Measurements from ENCODE around the gene ZNF429. TPM values are rescaled to one million over a fixed set of nuclear protein-coding genes. Genes with fewer than 3 reads are reported as not detected.
"Not testable (repeated sequence)": the region's sequence is repeated elsewhere in the genome, so short reads cannot be mapped to it uniquely, and the experiment has no call there.

Gene ZNF429
- total RNA-seq, 1 donor from 2014 or later: 14.0 TPM

- TF ChIP-seq CTCF (IDR thresholded peaks at IDR 0.05): no peak
- H3K27ac ChIP-seq: no peak overlapping the region
- H3K4me3 ChIP-seq: no peak overlapping the region
- no peaks in the 10 kb centered on the region for H3K36me3 ChIP-seq
- no peaks in the 10 kb centered on the region for H3K27me3 ChIP-seq
- H3K9me3 ChIP-seq: no peaks in the 10 kb centered on the region
- no peaks in the 10 kb centered on the region for H3K4me1 ChIP-seq
- ATAC-seq: no peak
- intact Hi-C loops (cut with DNase I): no loop called here
- no peak for DNase-seq
Measured at GRCh38 chr19:21496876-21497275, 8.5 kb upstream of the ZNF429 start.

GRCh38 chr19:21498651-21499050 lies 6.8 kb upstream of the ZNF429 start:
- Histone ChIP-seq H3K4me3 (no peak overlapping the region), H3K27me3 (no peaks in the 10 kb centered on the region), H3K4me1 (no peaks in the 10 kb centered on the region), H3K36me3 (no peaks in the 10 kb centered on the region), H3K9me3 (no peaks in the 10 kb centered on the region), H3K27ac (no peak overlapping the region)
- no peak for TF ChIP-seq CTCF (IDR thresholded peaks at IDR 0.05)
- DNase-seq: no peak
- intact Hi-C loops (cut with DNase I): no loop called here
- no peak for ATAC-seq

DNA sequence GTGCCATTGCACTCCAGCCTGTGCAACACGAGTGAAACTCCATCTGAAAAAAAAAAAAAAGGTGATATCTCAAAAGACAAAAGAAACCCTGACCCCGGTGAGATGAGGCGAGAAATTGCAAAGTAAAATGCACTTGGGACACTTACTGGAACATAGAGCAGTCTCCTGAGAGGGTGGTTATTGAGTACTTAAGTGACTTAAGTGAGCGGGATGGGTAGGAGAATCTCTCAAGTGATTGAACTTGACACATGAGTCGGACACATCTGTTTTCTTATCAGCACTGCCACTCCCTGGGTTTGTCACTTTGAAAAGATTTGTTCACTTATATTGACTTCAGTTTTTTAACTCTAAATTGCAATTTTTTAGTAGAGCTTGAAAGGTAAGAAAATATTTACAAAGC lies 2.8 kb downstream of the ZNF429 start:
- TF ChIP-seq CTCF (IDR thresholded peaks at IDR 0.05): no peak
- Histone ChIP-seq H3K36me3 (no peaks in the 10 kb centered on the region), H3K4me3 (no peak overlapping the region), H3K27ac (no peak overlapping the region), H3K4me1 (peaks cover 12% of the 10 kb centered on the region), H3K9me3 (no peaks in the 10 kb centered on the region), H3K27me3 (no peaks in the 10 kb centered on the region)
- intact Hi-C loops (cut with DNase I): no loop called here
- DNase-seq (no peak), ATAC-seq (no peak)

DNA sequence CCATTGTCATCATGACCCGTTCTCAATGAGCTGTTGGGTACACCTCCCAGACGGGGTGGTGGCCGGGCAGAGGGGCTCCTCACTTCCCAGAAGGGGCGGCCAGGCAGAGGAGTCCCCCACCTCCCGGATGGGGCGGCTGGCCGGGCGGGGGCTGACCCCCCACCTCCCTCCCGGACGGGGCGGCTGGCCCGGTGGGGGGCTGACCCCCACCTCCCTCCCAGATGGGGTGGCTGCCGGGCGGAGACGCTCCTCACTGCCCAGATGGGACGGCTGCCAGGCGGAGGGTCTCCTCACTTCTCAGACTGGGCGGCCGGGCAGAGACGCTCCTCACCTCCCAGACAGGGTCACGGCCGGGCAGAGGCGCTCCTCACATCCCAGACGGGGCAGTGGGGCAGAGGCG lies 5.7 kb downstream of the ZNF429 start:
- H3K27me3 ChIP-seq; H3K27ac ChIP-seq; intact Hi-C loops (cut with DNase I); H3K36me3 ChIP-seq; ATAC-seq; H3K4me3 ChIP-seq; H3K9me3 ChIP-seq; DNase-seq: not testable (repeated sequence)
- H3K4me1 ChIP-seq: peaks cover 12% of the 10 kb centered on the region

GRCh38 chr19:21512609-21513008 lies 7.2 kb downstream of the ZNF429 start:
- H3K27ac ChIP-seq; ATAC-seq; H3K27me3 ChIP-seq; H3K4me1 ChIP-seq; H3K4me3 ChIP-seq; H3K36me3 ChIP-seq; intact Hi-C loops (cut with DNase I); DNase-seq: not testable (repeated sequence)
- H3K9me3 ChIP-seq: peaks cover 17% of the 10 kb centered on the region

DNA sequence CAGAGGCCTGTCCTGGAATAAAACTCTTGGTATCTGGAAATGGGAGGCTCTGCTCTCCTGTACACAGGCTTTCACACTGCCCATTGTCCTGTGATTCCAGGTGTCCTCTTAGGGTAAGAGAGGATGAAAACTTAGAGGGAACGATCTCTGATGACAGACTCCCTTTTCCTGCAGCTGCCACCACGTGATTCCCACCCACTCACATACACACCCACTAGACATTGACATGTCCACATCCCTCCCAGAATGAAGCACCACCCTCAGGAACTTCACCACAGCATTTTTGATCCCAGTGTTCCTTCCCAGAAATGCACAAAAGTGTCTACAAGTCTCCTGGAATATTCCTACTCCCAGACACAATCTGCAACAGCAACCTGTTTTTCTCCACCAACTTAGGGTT lies 8.2 kb downstream of the ZNF429 start:
- intact Hi-C loops (cut with DNase I): no loop called here
- ATAC-seq: no peak
- Histone ChIP-seq H3K9me3 (peaks cover 17% of the 10 kb centered on the region), H3K4me3 (no peak overlapping the region), H3K36me3 (peaks cover 3% of the 10 kb centered on the region), H3K4me1 (no peaks in the 10 kb centered on the region), H3K27me3 (no peaks in the 10 kb centered on the region), H3K27ac (no peak overlapping the region)
- no peak for TF ChIP-seq CTCF (IDR thresholded peaks at IDR 0.05)
- DNase-seq: no peak

DNA sequence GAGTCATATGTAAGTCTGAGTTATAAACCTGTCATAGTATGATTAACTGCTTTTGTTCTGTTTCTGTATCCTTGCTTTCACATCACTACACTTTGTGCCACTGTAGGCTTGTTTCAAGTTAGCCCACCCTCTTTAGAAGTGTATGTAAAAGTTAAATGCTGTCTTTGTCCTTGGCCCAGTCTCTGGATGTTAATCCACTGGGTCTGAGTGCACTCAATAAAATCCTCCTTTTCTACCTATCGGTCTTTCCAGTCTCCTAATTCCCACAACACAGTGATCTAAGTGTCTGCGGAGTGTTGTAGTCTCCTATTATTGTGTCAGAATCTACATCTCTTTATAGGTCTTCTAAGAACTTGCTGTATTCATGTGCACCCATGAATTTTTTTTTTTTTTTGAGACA lies 14.1 kb downstream of the ZNF429 start:
- no peak for TF ChIP-seq CTCF (IDR thresholded peaks at IDR 0.05)
- no peak overlapping the region for H3K4me3 ChIP-seq
- peaks cover 34% of the 10 kb centered on the region for H3K36me3 ChIP-seq
- no peaks in the 10 kb centered on the region for H3K4me1 ChIP-seq
- no peak for ATAC-seq
- H3K27me3 ChIP-seq: no peaks in the 10 kb centered on the region
- no peak overlapping the region for H3K27ac ChIP-seq
- peaks cover 41% of the 10 kb centered on the region for H3K9me3 ChIP-seq
- no peak for DNase-seq
- intact Hi-C loops (cut with DNase I): no loop called here

Data from upper lobe of right lung (tissue), 1 donor.